ENCODE results near the gene PRELID2. TPM values are rescaled to one million over a fixed set of nuclear protein-coding genes. Genes with fewer than 3 reads are reported as not detected.

Gene PRELID2
- total and polyA plus RNA-seq, 2 donors from 2014 or later: 3.8 to 12.1 TPM

- TF ChIP-seq CTCF (IDR thresholded peaks at IDR 0.05; ENCODE audit: borderline replicate concordance, extremely low read depth, insufficient read depth): no peak
- H3K9ac ChIP-seq (ENCODE audit: low read length in 3 of 3): peak overlapping the region in 1 of 3 donors; percentile 26
- intact Hi-C loops (cut with DNase I): no loop called here
- FAIRE-seq: no peak
- peaks cover 0 to 3% (median 0%) of the 10 kb centered on the region in 3 donors for H3K4me1 ChIP-seq (ENCODE audit: control insufficient read depth in 2 of 3, insufficient read depth in 2 of 3, low read depth in 1 of 3, low read length in 3 of 3)
- peak; percentile 71 to 79 (median 77) for DNase-seq
- peak overlapping the region; percentile 34 to 68 (median 59) for H3K4me3 ChIP-seq (ENCODE audit: low read length in 3 of 3)
- peak overlapping the region in 1 of 2 donors; percentile 7 for H3K27ac ChIP-seq (ENCODE audit: low read depth in 2 of 2, low read length in 2 of 2)
- no peaks in the 10 kb centered on the region for H3K9me3 ChIP-seq (ENCODE audit: control insufficient read depth in 2 of 3, insufficient read depth in 1 of 3, low read length in 3 of 3)
- no peaks in the 10 kb centered on the region for H3K27me3 ChIP-seq (ENCODE audit: control insufficient read depth, insufficient read depth, low read length)
- H3K36me3 ChIP-seq (ENCODE audit: control insufficient read depth in 2 of 3, insufficient read depth in 3 of 3, low read length in 3 of 3): no peaks in the 10 kb centered on the region
Measured at GRCh38 chr5:145856285-145856818, 21.2 kb upstream of the PRELID2 start.

- peaks cover 0 to 3% (median 0%) of the 10 kb centered on the region in 3 donors for H3K4me1 ChIP-seq (ENCODE audit: control insufficient read depth in 2 of 3, insufficient read depth in 2 of 3, low read depth in 1 of 3, low read length in 3 of 3)
- no peak for FAIRE-seq
Measured at GRCh38 chr5:145855763-145856267, 20.7 kb upstream of the PRELID2 start.

DNA sequence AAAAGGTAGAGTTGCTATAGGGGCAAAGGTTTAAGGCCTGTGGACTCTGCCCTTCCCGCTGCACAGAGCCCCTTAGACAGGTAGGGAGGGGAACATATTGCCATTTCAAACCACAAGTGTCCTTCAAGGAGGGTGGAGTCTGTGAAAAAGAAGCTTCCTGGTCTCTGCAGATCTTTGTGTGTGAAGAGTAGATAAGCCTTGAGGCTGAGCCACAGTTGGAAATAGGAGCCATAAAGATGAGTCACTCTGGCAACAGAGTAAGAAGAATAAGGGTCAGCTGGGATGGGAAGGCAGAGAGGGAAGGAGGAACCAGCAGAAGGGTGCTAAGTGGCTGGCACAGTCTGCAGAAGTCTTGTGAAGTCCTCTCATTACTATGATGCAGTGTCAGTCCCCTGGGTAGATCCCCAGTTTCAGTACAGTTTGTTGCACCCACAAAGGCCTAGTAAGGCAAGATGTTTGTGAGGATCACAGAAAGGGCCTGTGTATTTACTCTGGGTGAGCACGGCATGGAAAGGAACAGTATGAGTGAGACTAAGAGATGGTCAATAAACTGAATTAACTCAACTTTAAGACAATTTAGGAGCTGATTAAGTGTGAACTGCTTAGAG is 19.6 kb upstream of the PRELID2 start:
- H3K27me3 ChIP-seq (ENCODE audit: control insufficient read depth, insufficient read depth, low read length): no peaks in the 10 kb centered on the region
- TF ChIP-seq CTCF (IDR thresholded peaks at IDR 0.05; ENCODE audit: borderline replicate concordance, extremely low read depth, insufficient read depth): no peak
- intact Hi-C loops (cut with DNase I): no loop called here
- no peak overlapping the region for H3K4me3 ChIP-seq (ENCODE audit: low read length in 3 of 3)
- H3K9ac ChIP-seq (ENCODE audit: low read length in 3 of 3): no peak overlapping the region
- DNase-seq (no peak), FAIRE-seq (no peak)
- H3K9me3 ChIP-seq (ENCODE audit: control insufficient read depth in 2 of 3, insufficient read depth in 1 of 3, low read length in 3 of 3): no peaks in the 10 kb centered on the region
- peaks cover 0 to 3% (median 0%) of the 10 kb centered on the region in 3 donors for H3K4me1 ChIP-seq (ENCODE audit: control insufficient read depth in 2 of 3, insufficient read depth in 2 of 3, low read depth in 1 of 3, low read length in 3 of 3)
- H3K36me3 ChIP-seq (ENCODE audit: control insufficient read depth in 2 of 3, insufficient read depth in 3 of 3, low read length in 3 of 3): no peaks in the 10 kb centered on the region
- H3K27ac ChIP-seq (ENCODE audit: low read depth in 2 of 2, low read length in 2 of 2): no peak overlapping the region

More at GRCh38 chr5:145855763-145856267, 20.7 kb upstream of the PRELID2 start:
- peak in 2 of 5 donors; percentile 68 to 83 for DNase-seq
- no peaks in the 10 kb centered on the region for H3K36me3 ChIP-seq (ENCODE audit: control insufficient read depth in 2 of 3, insufficient read depth in 3 of 3, low read length in 3 of 3)
- intact Hi-C loops (cut with DNase I): no loop called here
- H3K9me3 ChIP-seq (ENCODE audit: control insufficient read depth in 2 of 3, insufficient read depth in 1 of 3, low read length in 3 of 3): no peaks in the 10 kb centered on the region
- peak overlapping the region in 1 of 2 donors; percentile 7 for H3K27ac ChIP-seq (ENCODE audit: low read depth in 2 of 2, low read length in 2 of 2)
- H3K9ac ChIP-seq (ENCODE audit: low read length in 3 of 3): peak overlapping the region in 1 of 3 donors; percentile 26
- H3K4me3 ChIP-seq (ENCODE audit: low read length in 3 of 3): peak overlapping the region; percentile 34 to 68 (median 59)
- H3K27me3 ChIP-seq (ENCODE audit: control insufficient read depth, insufficient read depth, low read length): no peaks in the 10 kb centered on the region
- no peak for TF ChIP-seq CTCF (IDR thresholded peaks at IDR 0.05; ENCODE audit: borderline replicate concordance, extremely low read depth, insufficient read depth)
